BE2C (cell line): ENCODE results near the gene ZNRF3.
A peak's percentile ranks its signal among the peaks of the same experiment; 100 is the strongest.

ENCODE experiments used
- DNase-seq: peaks from one replicate; pipeline ENCODE4 v3.0.0-alpha.2; 2020
- H3K27me3 ChIP-seq: fragments of 250-450 bp; sonication (Bioruptor Pico); 2 replicates; pipeline ENCODE4 v1.5.1; 2020; ENCODE audit warnings: mild to moderate bottlenecking
- H3K36me3 ChIP-seq: fragments of 250-450 bp; sonication (Bioruptor Pico); 2 replicates; pipeline ENCODE4 v1.5.1; 2020; ENCODE audit warnings: mild to moderate bottlenecking
- H3K4me1 ChIP-seq: fragments of 250-450 bp; sonication (Bioruptor Pico); 2 replicates; pipeline ENCODE4 v1.5.1; 2020
- H3K4me3 ChIP-seq: 2 replicates; pipeline ENCODE4 v1.5.1; 2011; ENCODE audit warnings: low read depth, low read length
- H3K9me3 ChIP-seq: fragments of 250-450 bp; sonication (Bioruptor Pico); 2 replicates; pipeline ENCODE4 v1.5.1; 2020
- CTCF ChIP-seq: IDR thresholded peaks from 2 replicates; pipeline ENCODE4 v1.5.1; 2012; ENCODE audit warnings: mild to moderate bottlenecking, low read depth, low read length

Gene ZNRF3

GRCh38 chr22:28891156-28891733, 7.9 kb downstream of the ZNRF3 start:
- no peaks in the 10 kb centered on the region for H3K9me3 ChIP-seq
- no peak for TF ChIP-seq CTCF
- peak; percentile 48 for DNase-seq
- H3K4me3 ChIP-seq = no peak overlapping the region
- no peaks in the 10 kb centered on the region for H3K27me3 ChIP-seq
- H3K36me3 ChIP-seq = no peaks in the 10 kb centered on the region
- peaks cover 9% of the 10 kb centered on the region for H3K4me1 ChIP-seq

GRCh38 chr22:28892175-28892731, 8.9 kb downstream of the ZNRF3 start:
- no peaks in the 10 kb centered on the region for H3K9me3 ChIP-seq
- H3K4me3 ChIP-seq = no peak overlapping the region
- DNase-seq = no peak
- no peaks in the 10 kb centered on the region for H3K36me3 ChIP-seq
- H3K27me3 ChIP-seq = no peaks in the 10 kb centered on the region
- peaks cover 9% of the 10 kb centered on the region for H3K4me1 ChIP-seq
- no peak for TF ChIP-seq CTCF

GRCh38 chr22:28893810-28894209, 10.4 kb downstream of the ZNRF3 start:
- peaks cover 9% of the 10 kb centered on the region for H3K4me1 ChIP-seq
- no peak overlapping the region for H3K4me3 ChIP-seq
- no peak for DNase-seq
- no peak for TF ChIP-seq CTCF
- H3K36me3 ChIP-seq = no peaks in the 10 kb centered on the region
- H3K27me3 ChIP-seq = no peaks in the 10 kb centered on the region
- no peaks in the 10 kb centered on the region for H3K9me3 ChIP-seq

GRCh38 chr22:28894334-28894733, 11.0 kb downstream of the ZNRF3 start:
- H3K9me3 ChIP-seq = no peaks in the 10 kb centered on the region
- H3K4me1 ChIP-seq = peaks cover 9% of the 10 kb centered on the region
- no peaks in the 10 kb centered on the region for H3K27me3 ChIP-seq
- H3K36me3 ChIP-seq = no peaks in the 10 kb centered on the region; the same call in 1 of the 2 replicates
- no peak overlapping the region for H3K4me3 ChIP-seq
- no peak for TF ChIP-seq CTCF
- no peak for DNase-seq

GRCh38 chr22:28894807-28895206, 11.4 kb downstream of the ZNRF3 start:
- H3K4me3 ChIP-seq = no peak overlapping the region
- no peaks in the 10 kb centered on the region for H3K27me3 ChIP-seq
- TF ChIP-seq CTCF = no peak
- H3K36me3 ChIP-seq = no peaks in the 10 kb centered on the region; the same call in 1 of the 2 replicates
- no peak for DNase-seq
- no peaks in the 10 kb centered on the region for H3K9me3 ChIP-seq
- peaks cover 9% of the 10 kb centered on the region for H3K4me1 ChIP-seq

- no peaks in the 10 kb centered on the region; the same call in 1 of the 2 replicates for H3K36me3 ChIP-seq
- H3K27me3 ChIP-seq = no peaks in the 10 kb centered on the region
- no peak for TF ChIP-seq CTCF
- no peaks in the 10 kb centered on the region for H3K9me3 ChIP-seq
- no peak overlapping the region for H3K4me3 ChIP-seq
- no peak for DNase-seq
- H3K4me1 ChIP-seq = peaks cover 2% of the 10 kb centered on the region
These were observed 13.2 kb downstream of the ZNRF3 start for GRCh38 chr22:28896611-28897010.
